ENCODE measurements around the gene SIK2.

GRCh38 chr11:111560800-111561199, 41.4 kb upstream of the SIK2 start:
- TF ChIP-seq, protein P1, sequence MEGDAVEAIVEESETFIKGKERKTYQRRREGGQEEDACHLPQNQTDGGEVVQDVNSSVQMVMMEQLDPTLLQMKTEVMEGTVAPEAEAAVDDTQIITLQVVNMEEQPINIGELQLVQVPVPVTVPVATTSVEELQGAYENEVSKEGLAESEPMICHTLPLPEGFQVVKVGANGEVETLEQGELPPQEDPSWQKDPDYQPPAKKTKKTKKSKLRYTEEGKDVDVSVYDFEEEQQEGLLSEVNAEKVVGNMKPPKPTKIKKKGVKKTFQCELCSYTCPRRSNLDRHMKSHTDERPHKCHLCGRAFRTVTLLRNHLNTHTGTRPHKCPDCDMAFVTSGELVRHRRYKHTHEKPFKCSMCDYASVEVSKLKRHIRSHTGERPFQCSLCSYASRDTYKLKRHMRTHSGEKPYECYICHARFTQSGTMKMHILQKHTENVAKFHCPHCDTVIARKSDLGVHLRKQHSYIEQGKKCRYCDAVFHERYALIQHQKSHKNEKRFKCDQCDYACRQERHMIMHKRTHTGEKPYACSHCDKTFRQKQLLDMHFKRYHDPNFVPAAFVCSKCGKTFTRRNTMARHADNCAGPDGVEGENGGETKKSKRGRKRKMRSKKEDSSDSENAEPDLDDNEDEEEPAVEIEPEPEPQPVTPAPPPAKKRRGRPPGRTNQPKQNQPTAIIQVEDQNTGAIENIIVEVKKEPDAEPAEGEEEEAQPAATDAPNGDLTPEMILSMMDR (IDR thresholded peaks at IDR 0.05; ENCODE audit: insufficient read depth, low read length), result no peak
- TF ChIP-seq REST (IDR thresholded peaks at IDR 0.05; ENCODE audit: insufficient replicate concordance, low read depth) (no peak), GABPA (IDR thresholded peaks at IDR 0.05; ENCODE audit: low read depth) (no peak), POLR2AphosphoS5 (IDR thresholded peaks at IDR 0.05; ENCODE audit: low read depth) (no peak), SPI1 (IDR thresholded peaks at IDR 0.05; ENCODE audit: borderline replicate concordance, low read depth) (no peak)
